Measurements from ENCODE around the gene APOL4.
"Not testable (repeated sequence)": the region's sequence is repeated elsewhere in the genome, so short reads cannot be mapped to it uniquely, and the experiment has no call there.

The APOL4 gene

GRCh38 chr22:36218648-36219193 lies 17.1 kb upstream of the APOL4 start:
- no peak overlapping the region for H3K4me3 ChIP-seq (ENCODE audit: low read depth in 1 of 2, low read length in 2 of 2)
- H3K36me3 ChIP-seq (ENCODE audit: insufficient read depth, low read length) = no peaks in the 10 kb centered on the region
- no peak overlapping the region for H3K9ac ChIP-seq (ENCODE audit: low read length)
- no peaks in the 10 kb centered on the region for H3K27me3 ChIP-seq (ENCODE audit: control insufficient read depth in 1 of 2, insufficient read depth in 2 of 2, low read length in 2 of 2)
- no peaks in the 10 kb centered on the region for H3K9me3 ChIP-seq (ENCODE audit: low read length)
- H3K4me1 ChIP-seq (ENCODE audit: insufficient read depth, low read length) = peaks cover 5% of the 10 kb centered on the region
- H3K27ac ChIP-seq (ENCODE audit: low read depth, low read length) = no peak overlapping the region

- Histone ChIP-seq H3K27ac (ENCODE audit: low read depth, low read length) (no peak overlapping the region), H3K9ac (ENCODE audit: low read length) (no peak overlapping the region), H3K36me3 (ENCODE audit: insufficient read depth, low read length) (no peaks in the 10 kb centered on the region), H3K4me1 (ENCODE audit: insufficient read depth, low read length) (no peaks in the 10 kb centered on the region), H3K27me3 (ENCODE audit: control insufficient read depth in 1 of 2, insufficient read depth in 2 of 2, low read length in 2 of 2) (no peaks in the 10 kb centered on the region), H3K4me3 (ENCODE audit: low read depth in 1 of 2, low read length in 2 of 2) (no peak overlapping the region), H3K9me3 (ENCODE audit: low read length) (no peaks in the 10 kb centered on the region)
These were observed 14.4 kb upstream of the APOL4 start for GRCh38 chr22:36215981-36216380.

GRCh38 chr22:36213586-36213985 lies 12.0 kb upstream of the APOL4 start:
- Histone ChIP-seq H3K27me3 (ENCODE audit: control insufficient read depth in 1 of 2, insufficient read depth in 2 of 2, low read length in 2 of 2) (no peaks in the 10 kb centered on the region), H3K36me3 (ENCODE audit: insufficient read depth, low read length) (no peaks in the 10 kb centered on the region), H3K4me3 (ENCODE audit: low read depth in 1 of 2, low read length in 2 of 2) (no peak overlapping the region), H3K4me1 (ENCODE audit: insufficient read depth, low read length) (no peaks in the 10 kb centered on the region), H3K9ac (ENCODE audit: low read length) (no peak overlapping the region), H3K9me3 (ENCODE audit: low read length) (no peaks in the 10 kb centered on the region), H3K27ac (ENCODE audit: low read depth, low read length) (no peak overlapping the region)

GRCh38 chr22:36212901-36213300 lies 11.3 kb upstream of the APOL4 start:
- no peaks in the 10 kb centered on the region for H3K27me3 ChIP-seq (ENCODE audit: control insufficient read depth in 1 of 2, insufficient read depth in 2 of 2, low read length in 2 of 2)
- H3K9me3 ChIP-seq (ENCODE audit: low read length) = no peaks in the 10 kb centered on the region
- no peaks in the 10 kb centered on the region for H3K4me1 ChIP-seq (ENCODE audit: insufficient read depth, low read length)
- no peak overlapping the region for H3K27ac ChIP-seq (ENCODE audit: low read depth, low read length)
- H3K9ac ChIP-seq (ENCODE audit: low read length) = no peak overlapping the region
- H3K36me3 ChIP-seq (ENCODE audit: insufficient read depth, low read length) = no peaks in the 10 kb centered on the region
- no peak overlapping the region for H3K4me3 ChIP-seq (ENCODE audit: low read depth in 1 of 2, low read length in 2 of 2)

- Histone ChIP-seq H3K4me3 (ENCODE audit: low read depth in 1 of 2, low read length in 2 of 2) (no peak overlapping the region), H3K9ac (ENCODE audit: low read length) (no peak overlapping the region), H3K27ac (ENCODE audit: low read depth, low read length) (no peak overlapping the region), H3K9me3 (ENCODE audit: low read length) (no peaks in the 10 kb centered on the region), H3K27me3 (ENCODE audit: control insufficient read depth in 1 of 2, insufficient read depth in 2 of 2, low read length in 2 of 2) (no peaks in the 10 kb centered on the region), H3K36me3 (ENCODE audit: insufficient read depth, low read length) (no peaks in the 10 kb centered on the region), H3K4me1 (ENCODE audit: insufficient read depth, low read length) (no peaks in the 10 kb centered on the region)
These were observed 9.7 kb upstream of the APOL4 start for GRCh38 chr22:36211237-36211861.

- no peak overlapping the region for H3K4me3 ChIP-seq (ENCODE audit: low read depth in 1 of 2, low read length in 2 of 2)
- no peak overlapping the region for H3K27ac ChIP-seq (ENCODE audit: low read depth, low read length)
- H3K9ac ChIP-seq (ENCODE audit: low read length) = no peak overlapping the region
- H3K9me3 ChIP-seq (ENCODE audit: low read length) = no peaks in the 10 kb centered on the region
- H3K27me3 ChIP-seq (ENCODE audit: control insufficient read depth in 1 of 2, insufficient read depth in 2 of 2, low read length in 2 of 2) = no peaks in the 10 kb centered on the region
- no peaks in the 10 kb centered on the region for H3K4me1 ChIP-seq (ENCODE audit: insufficient read depth, low read length)
- H3K36me3 ChIP-seq (ENCODE audit: insufficient read depth, low read length) = no peaks in the 10 kb centered on the region
These were observed 8.6 kb upstream of the APOL4 start for GRCh38 chr22:36210224-36210623.

GRCh38 chr22:36209488-36209908 lies 7.9 kb upstream of the APOL4 start:
- H3K27ac ChIP-seq (ENCODE audit: low read depth, low read length); H3K36me3 ChIP-seq (ENCODE audit: insufficient read depth, low read length); H3K9me3 ChIP-seq (ENCODE audit: low read length); H3K4me3 ChIP-seq (ENCODE audit: low read depth in 1 of 2, low read length in 2 of 2); H3K4me1 ChIP-seq (ENCODE audit: insufficient read depth, low read length); H3K9ac ChIP-seq (ENCODE audit: low read length); H3K27me3 ChIP-seq (ENCODE audit: control insufficient read depth in 1 of 2, insufficient read depth in 2 of 2, low read length in 2 of 2): not testable (repeated sequence)

GRCh38 chr22:36208914-36209313 lies 7.3 kb upstream of the APOL4 start:
- Histone ChIP-seq H3K9me3 (ENCODE audit: low read length) (no peaks in the 10 kb centered on the region), H3K9ac (ENCODE audit: low read length) (no peak overlapping the region), H3K27me3 (ENCODE audit: control insufficient read depth in 1 of 2, insufficient read depth in 2 of 2, low read length in 2 of 2) (no peaks in the 10 kb centered on the region), H3K4me3 (ENCODE audit: low read depth in 1 of 2, low read length in 2 of 2) (no peak overlapping the region), H3K27ac (ENCODE audit: low read depth, low read length) (no peak overlapping the region), H3K4me1 (ENCODE audit: insufficient read depth, low read length) (no peaks in the 10 kb centered on the region), H3K36me3 (ENCODE audit: insufficient read depth, low read length) (no peaks in the 10 kb centered on the region)

GRCh38 chr22:36208162-36208765 lies 6.7 kb upstream of the APOL4 start:
- H3K9me3 ChIP-seq (ENCODE audit: low read length) = no peaks in the 10 kb centered on the region
- no peak overlapping the region for H3K9ac ChIP-seq (ENCODE audit: low read length)
- H3K4me3 ChIP-seq (ENCODE audit: low read depth in 1 of 2, low read length in 2 of 2) = no peak overlapping the region
- no peaks in the 10 kb centered on the region for H3K36me3 ChIP-seq (ENCODE audit: insufficient read depth, low read length)
- no peaks in the 10 kb centered on the region for H3K4me1 ChIP-seq (ENCODE audit: insufficient read depth, low read length)
- H3K27ac ChIP-seq (ENCODE audit: low read depth, low read length) = no peak overlapping the region
- no peaks in the 10 kb centered on the region for H3K27me3 ChIP-seq (ENCODE audit: control insufficient read depth in 1 of 2, insufficient read depth in 2 of 2, low read length in 2 of 2)

- H3K9me3 ChIP-seq (ENCODE audit: low read length) = no peaks in the 10 kb centered on the region
- peaks cover 10% of the 10 kb centered on the region for H3K4me1 ChIP-seq (ENCODE audit: insufficient read depth, low read length)
- H3K27ac ChIP-seq (ENCODE audit: low read depth, low read length) = no peak overlapping the region
- H3K4me3 ChIP-seq (ENCODE audit: low read depth in 1 of 2, low read length in 2 of 2) = no peak overlapping the region
- H3K27me3 ChIP-seq (ENCODE audit: control insufficient read depth in 1 of 2, insufficient read depth in 2 of 2, low read length in 2 of 2) = no peaks in the 10 kb centered on the region
- H3K9ac ChIP-seq (ENCODE audit: low read length) = no peak overlapping the region
- H3K36me3 ChIP-seq (ENCODE audit: insufficient read depth, low read length) = no peaks in the 10 kb centered on the region
These were observed 4.6 kb upstream of the APOL4 start for GRCh38 chr22:36206255-36206654.

- H3K9me3 ChIP-seq (ENCODE audit: low read length); H3K4me3 ChIP-seq (ENCODE audit: low read depth in 1 of 2, low read length in 2 of 2); H3K27me3 ChIP-seq (ENCODE audit: control insufficient read depth in 1 of 2, insufficient read depth in 2 of 2, low read length in 2 of 2); H3K36me3 ChIP-seq (ENCODE audit: insufficient read depth, low read length); H3K9ac ChIP-seq (ENCODE audit: low read length); H3K27ac ChIP-seq (ENCODE audit: low read depth, low read length): not testable (repeated sequence)
- peaks cover 11% of the 10 kb centered on the region for H3K4me1 ChIP-seq (ENCODE audit: insufficient read depth, low read length)
These were observed 4.0 kb upstream of the APOL4 start for GRCh38 chr22:36205573-36205972.

GRCh38 chr22:36204632-36205015 lies 3.0 kb upstream of the APOL4 start:
- H3K4me1 ChIP-seq (ENCODE audit: insufficient read depth, low read length) = peaks cover 11% of the 10 kb centered on the region
- no peaks in the 10 kb centered on the region for H3K36me3 ChIP-seq (ENCODE audit: insufficient read depth, low read length)
- no peaks in the 10 kb centered on the region for H3K9me3 ChIP-seq (ENCODE audit: low read length)
- no peak overlapping the region for H3K4me3 ChIP-seq (ENCODE audit: low read depth in 1 of 2, low read length in 2 of 2)
- H3K27ac ChIP-seq (ENCODE audit: low read depth, low read length) = no peak overlapping the region
- H3K27me3 ChIP-seq (ENCODE audit: control insufficient read depth in 1 of 2, insufficient read depth in 2 of 2, low read length in 2 of 2) = no peaks in the 10 kb centered on the region
- no peak overlapping the region for H3K9ac ChIP-seq (ENCODE audit: low read length)
